Measurements from ENCODE around the gene RFC3.

RFC3 gene

GRCh38 chr13:33784738-33785137 lies 33.2 kb upstream of the RFC3 start:
- no peaks in the 10 kb centered on the region for H3K4me1 ChIP-seq (ENCODE audit: control insufficient read depth, insufficient read depth, low read length)
- TF ChIP-seq ZNF302 (tag by site-specific recombination; IDR thresholded peaks at IDR 0.05; ENCODE audit: low read depth) = no peak
- no peak for TF ChIP-seq ZNF398 (tag by site-specific recombination; IDR thresholded peaks at IDR 0.05)
- TF ChIP-seq HOXC10 (CRISPR knock-in tag; IDR thresholded peaks at IDR 0.05) = no peak
- TF ChIP-seq ZNF571 (tag by site-specific recombination; IDR thresholded peaks at IDR 0.05) = no peak
- TF ChIP-seq ZSCAN30 (tag by site-specific recombination; IDR thresholded peaks at IDR 0.05) = no peak
- TF ChIP-seq TCF7L2 (IDR thresholded peaks at IDR 0.05; ENCODE audit: borderline replicate concordance, low read depth, low read length) = no peak
- TF ChIP-seq ZNF394 (tag by site-specific recombination; IDR thresholded peaks at IDR 0.05; ENCODE audit: borderline replicate concordance) = no peak
- TF ChIP-seq ZNF529 (tag by site-specific recombination; IDR thresholded peaks at IDR 0.05; ENCODE audit: insufficient replicate concordance) = no peak
- no peak for TF ChIP-seq ZNF473 (tag by site-specific recombination; IDR thresholded peaks at IDR 0.05)
- TF ChIP-seq ZNF423 (tag by site-specific recombination; IDR thresholded peaks at IDR 0.05) = no peak
- no peak for TF ChIP-seq ZNF530 (tag by site-specific recombination; IDR thresholded peaks at IDR 0.05; ENCODE audit: low read depth)
- no peak for TF ChIP-seq PRDM6 (tag by site-specific recombination; IDR thresholded peaks at IDR 0.05)
- no peak for TF ChIP-seq ZSCAN5A (tag by site-specific recombination; IDR thresholded peaks at IDR 0.05)
- no peak for TF ChIP-seq ZNF23 (tag by site-specific recombination; IDR thresholded peaks at IDR 0.05; ENCODE audit: borderline replicate concordance)
- no peak for TF ChIP-seq BCL11B (tag by site-specific recombination; IDR thresholded peaks at IDR 0.05; ENCODE audit: low read depth)
- H3K4me3 ChIP-seq (ENCODE audit: low read depth, low read length) = no peak overlapping the region
- no peaks in the 10 kb centered on the region for H3K36me3 ChIP-seq (ENCODE audit: control insufficient read depth in 2 of 2, insufficient read depth in 1 of 2, low read length in 2 of 2)
- CTCF ChIA-PET = interaction anchor here (0.5 kb wide), 1 partner anchor 1327 kb away, joined by 4 read pairs; no protein-coding TSS in a partner anchor
- no peaks in the 10 kb centered on the region for H3K9me3 ChIP-seq (ENCODE audit: control insufficient read depth, insufficient read depth, low read depth, low read length)
- no peak overlapping the region for H3K27ac ChIP-seq (ENCODE audit: extremely low read depth, low read depth, low read length)
- POLR2A ChIA-PET = no interaction called here

GRCh38 chr13:33785384-33785783 lies 32.6 kb upstream of the RFC3 start:
- Histone ChIP-seq H3K4me3 (ENCODE audit: low read depth, low read length) (no peak overlapping the region), H3K9me3 (ENCODE audit: control insufficient read depth, insufficient read depth, low read depth, low read length) (no peaks in the 10 kb centered on the region), H3K4me1 (ENCODE audit: control insufficient read depth, insufficient read depth, low read length) (no peaks in the 10 kb centered on the region), H3K36me3 (ENCODE audit: control insufficient read depth in 2 of 2, insufficient read depth in 1 of 2, low read length in 2 of 2) (no peaks in the 10 kb centered on the region), H3K27ac (ENCODE audit: extremely low read depth, low read depth, low read length) (no peak overlapping the region)
- POLR2A ChIA-PET = no interaction called here
- CTCF ChIA-PET = interaction anchor here (0.7 kb wide), 1 partner anchor 224 kb away, joined by 4 read pairs; no protein-coding TSS in a partner anchor
- no peak for TF ChIP-seq PRDM2 (tag by site-specific recombination; IDR thresholded peaks at IDR 0.05; ENCODE audit: borderline replicate concordance)
- TF ChIP-seq ZNF404 (tag by site-specific recombination; IDR thresholded peaks at IDR 0.05) = no peak
- no peak for TF ChIP-seq ZXDB (tag by site-specific recombination; IDR thresholded peaks at IDR 0.05)
- no peak for TF ChIP-seq CTCF (tag by site-specific recombination; IDR thresholded peaks at IDR 0.05)
- TF ChIP-seq ZNF19 (tag by site-specific recombination; IDR thresholded peaks at IDR 0.05; ENCODE audit: low read depth) = no peak
- no peak for TF ChIP-seq GLIS1 (tag by site-specific recombination; IDR thresholded peaks at IDR 0.05)
- TF ChIP-seq SALL2 (tag by site-specific recombination; IDR thresholded peaks at IDR 0.05; ENCODE audit: borderline replicate concordance) = no peak
- TF ChIP-seq ZNF426 (tag by site-specific recombination; IDR thresholded peaks at IDR 0.05) = no peak

All from HEK293 (cell line).